WERI-Rb-1 (cell line): Measurements from ENCODE around the gene CRYAB.

Source experiments
- DNase-seq: peaks from one replicate; pipeline ENCODE4 v3.0.0-alpha.2; 2020
- H3K27ac ChIP-seq: fragments of 250-450 bp; sonication (Bioruptor Pico); 2 replicates; pipeline ENCODE4 v1.5.1; 2020; ENCODE audit warnings: mild to moderate bottlenecking, moderate library complexity
- H3K27me3 ChIP-seq: fragments of 250-450 bp; sonication (Bioruptor Pico); 2 replicates; pipeline ENCODE4 v1.5.1; 2021; ENCODE audit warnings: mild to moderate bottlenecking, low read depth, moderate library complexity; ENCODE audit not compliant: insufficient read depth, severe bottlenecking
- H3K36me3 ChIP-seq: fragments of 250-450 bp; sonication (Bioruptor Pico); 2 replicates; pipeline ENCODE4 v1.5.1; 2020; ENCODE audit warnings: mild to moderate bottlenecking, moderate library complexity
- H3K4me3 ChIP-seq: 2 replicates; pipeline ENCODE4 v1.5.1; 2011; ENCODE audit warnings: low read depth, mild to moderate bottlenecking, control low read depth, low read length
- H3K9me3 ChIP-seq: fragments of 250-450 bp; sonication (Bioruptor Pico); 2 replicates; pipeline ENCODE4 v1.5.1; 2021; ENCODE audit warnings: mild to moderate bottlenecking, moderate library complexity; ENCODE audit not compliant: severe bottlenecking
- CTCF ChIP-seq: IDR thresholded peaks from 2 replicates; pipeline ENCODE4 v1.5.1; 2011; ENCODE audit warnings: low read depth, mild to moderate bottlenecking, control low read depth, inconsistent platforms, low read length

The CRYAB gene

GRCh38 chr11:111922803-111923202 is 11.2 kb upstream of the CRYAB start:
- Histone ChIP-seq H3K27ac (no peak overlapping the region), H3K36me3 (no peaks in the 10 kb centered on the region), H3K9me3 (no peaks in the 10 kb centered on the region), H3K27me3 (no peaks in the 10 kb centered on the region), H3K4me3 (no peak overlapping the region)
- no peak for TF ChIP-seq CTCF
- no peak for DNase-seq

GRCh38 chr11:111921541-111922230 is 10.1 kb upstream of the CRYAB start:
- no peak for DNase-seq
- no peak for TF ChIP-seq CTCF
- Histone ChIP-seq H3K36me3 (no peaks in the 10 kb centered on the region), H3K27me3 (no peaks in the 10 kb centered on the region), H3K4me3 (no peak overlapping the region), H3K27ac (no peak overlapping the region), H3K9me3 (no peaks in the 10 kb centered on the region)

- Histone ChIP-seq H3K27me3 (no peaks in the 10 kb centered on the region), H3K27ac (no peak overlapping the region), H3K36me3 (no peaks in the 10 kb centered on the region), H3K4me3 (no peak overlapping the region), H3K9me3 (no peaks in the 10 kb centered on the region)
- DNase-seq, result no peak
- no peak for TF ChIP-seq CTCF
These were observed 9.3 kb upstream of the CRYAB start for GRCh38 chr11:111920908-111921307.

- DNase-seq, result no peak
- Histone ChIP-seq H3K27ac (no peak within 1 kb of the TSS), H3K9me3 (no peaks in the 10 kb centered on the region), H3K4me3 (no peak within 1 kb of the TSS), H3K27me3 (no peaks in the 10 kb centered on the region), H3K36me3 (no peaks in the 10 kb centered on the region)
- no peak for TF ChIP-seq CTCF
These were observed 7.1 kb upstream of the CRYAB start, which contains the start of gene C11orf52 for GRCh38 chr11:111918390-111919256. Gene C11orf52, plus strand, starts transcription at chr11:111918913. Its CDS starts 60 bp downstream, at chr11:111918973.

- Histone ChIP-seq H3K36me3 (no peaks in the 10 kb centered on the region), H3K4me3 (no peak overlapping the region), H3K27me3 (no peaks in the 10 kb centered on the region), H3K27ac (no peak overlapping the region), H3K9me3 (no peaks in the 10 kb centered on the region)
- DNase-seq, result no peak
- no peak for TF ChIP-seq CTCF
These were observed 6.2 kb upstream of the CRYAB start for GRCh38 chr11:111917788-111918187.
